HG02623 (cell line): ENCODE results near the gene KIF6.
"Not testable (repeated sequence)": the region's sequence is repeated elsewhere in the genome, so short reads cannot be mapped to it uniquely, and the experiment has no call there.

Experiments used
- ATAC-seq: cut with Tn5 transposase; IDR thresholded peaks from one replicate; pipeline ENCODE4 v1.9.1; 2021; ENCODE audit warnings: moderate library complexity; ENCODE audit not compliant: unreplicated experiment

The KIF6 gene

GRCh38 chr6:39723350-39723749 is 1.9 kb downstream of the KIF6 start:
- not testable (repeated sequence) for ATAC-seq

DNA sequence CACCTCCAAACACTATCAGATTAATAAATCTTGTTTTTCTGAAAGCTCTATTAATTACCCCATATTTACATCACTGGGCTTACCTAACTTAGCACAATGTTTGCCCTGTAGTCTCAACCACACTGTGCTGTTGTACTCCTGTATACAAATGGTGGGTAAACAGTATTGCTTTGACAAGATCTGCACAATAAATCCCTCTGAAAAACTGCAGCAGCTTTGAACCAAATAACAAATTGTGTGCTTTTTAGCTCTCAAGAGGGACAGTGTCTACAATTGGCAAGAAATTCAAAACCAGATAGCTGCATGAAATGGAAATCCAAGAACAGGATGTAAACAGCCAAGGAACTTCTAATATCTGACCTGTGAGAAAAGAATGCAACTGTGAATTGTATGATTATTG is 10.4 kb downstream of the KIF6 start:
- ATAC-seq = no peak

- no peak for ATAC-seq
These were observed 17.1 kb downstream of the KIF6 start for GRCh38 chr6:39707962-39708683.

DNA sequence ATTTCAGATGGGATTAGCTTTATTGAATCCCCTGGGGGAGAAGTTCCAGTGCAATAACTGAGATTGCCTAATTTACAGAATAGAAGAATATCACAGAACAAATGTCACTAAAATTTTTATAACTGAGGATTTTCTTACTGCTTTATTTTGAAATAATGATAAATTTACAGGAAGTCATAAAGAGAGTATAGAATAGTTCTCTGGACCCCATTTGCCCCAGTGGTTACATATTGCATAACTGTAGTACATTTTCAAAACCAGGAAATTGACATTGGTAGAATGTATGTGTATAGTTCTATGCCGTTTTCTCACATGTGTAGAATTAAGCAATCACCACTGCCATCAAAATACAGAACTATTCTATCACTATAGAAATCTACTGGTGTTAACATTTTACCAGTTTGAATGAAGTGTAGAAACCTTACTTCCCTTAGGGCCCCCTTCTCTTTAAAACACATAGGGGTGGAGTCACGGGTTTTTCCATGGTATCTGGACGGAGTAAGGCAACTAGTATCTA is 18.3 kb downstream of the KIF6 start:
- ATAC-seq = no peak

GRCh38 chr6:39702265-39702664 is 22.9 kb downstream of the KIF6 start:
- no peak for ATAC-seq

GRCh38 chr6:39700362-39700761 is 24.8 kb downstream of the KIF6 start:
- no peak for ATAC-seq

DNA sequence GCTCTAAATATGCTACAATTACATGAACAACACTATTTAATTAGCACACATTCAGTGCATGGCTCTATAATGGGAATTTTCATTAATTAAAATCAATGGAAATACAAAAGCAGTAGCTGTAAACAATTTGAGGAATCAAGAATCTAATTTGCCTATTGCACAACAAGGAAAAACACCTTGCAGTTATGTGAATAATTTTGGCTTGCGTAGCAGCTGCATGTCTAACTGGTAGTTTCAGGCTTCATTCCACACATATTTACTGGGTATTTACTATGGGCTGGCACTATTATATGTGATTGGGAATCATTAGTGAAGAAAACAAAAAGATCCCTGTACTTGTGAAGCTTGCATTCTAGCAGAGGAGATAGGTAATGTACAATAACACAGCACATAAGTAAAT is 26.4 kb downstream of the KIF6 start:
- no peak for ATAC-seq

GRCh38 chr6:39696986-39697788 is 28.0 kb downstream of the KIF6 start:
- ATAC-seq = no peak

- ATAC-seq = no peak
These were observed 29.8 kb downstream of the KIF6 start for GRCh38 chr6:39695447-39695846.

GRCh38 chr6:39693206-39693605 is 32.0 kb downstream of the KIF6 start:
- ATAC-seq = no peak

- ATAC-seq = no peak
These were observed 36.7 kb downstream of the KIF6 start for GRCh38 chr6:39688494-39688893.

GRCh38 chr6:39686976-39687375 is 38.2 kb downstream of the KIF6 start:
- no peak for ATAC-seq

DNA sequence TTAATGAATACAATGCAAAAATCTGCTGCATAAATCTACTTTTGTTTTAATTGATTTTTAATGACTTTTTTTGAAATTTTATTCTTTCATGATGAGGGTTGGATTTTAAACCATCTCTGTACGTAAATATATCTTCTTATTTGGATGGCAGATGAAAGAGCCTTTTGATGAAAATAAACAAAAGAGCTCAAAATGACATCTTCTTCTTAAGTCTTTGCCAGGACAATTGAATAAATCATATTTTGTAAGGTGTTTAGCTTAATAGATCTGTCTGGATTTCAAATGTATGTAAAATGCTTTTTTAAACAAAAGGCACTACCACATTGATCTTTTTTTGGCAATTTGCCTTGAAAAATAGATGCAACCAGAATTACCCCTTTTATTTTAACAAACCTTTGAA is 39.3 kb downstream of the KIF6 start:
- no peak for ATAC-seq

- ATAC-seq = no peak
These were observed 39.8 kb downstream of the KIF6 start for GRCh38 chr6:39685489-39685826.

- no peak for ATAC-seq
These were observed 40.3 kb downstream of the KIF6 start for GRCh38 chr6:39684790-39685488.

- ATAC-seq = no peak
These were observed 43.5 kb downstream of the KIF6 start for GRCh38 chr6:39681674-39682121.

DNA sequence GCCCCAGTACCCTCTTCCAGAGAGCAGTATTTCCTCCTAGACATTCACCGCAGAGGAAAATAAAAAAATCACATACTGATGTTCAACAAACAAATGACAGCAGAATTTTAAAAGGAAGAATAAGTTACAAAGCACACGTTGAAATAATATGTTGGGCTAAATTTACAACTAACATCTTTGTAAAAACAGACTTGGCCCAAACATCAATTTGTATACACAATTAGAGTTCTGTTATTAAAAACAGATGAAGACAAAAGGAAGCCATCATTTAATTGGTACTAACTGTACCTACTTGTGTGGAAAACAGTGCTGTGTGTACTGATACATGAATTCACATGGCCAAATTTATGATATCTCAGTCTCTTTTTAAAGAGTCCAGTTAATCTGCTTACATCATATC is 46.3 kb downstream of the KIF6 start:
- no peak for ATAC-seq

DNA sequence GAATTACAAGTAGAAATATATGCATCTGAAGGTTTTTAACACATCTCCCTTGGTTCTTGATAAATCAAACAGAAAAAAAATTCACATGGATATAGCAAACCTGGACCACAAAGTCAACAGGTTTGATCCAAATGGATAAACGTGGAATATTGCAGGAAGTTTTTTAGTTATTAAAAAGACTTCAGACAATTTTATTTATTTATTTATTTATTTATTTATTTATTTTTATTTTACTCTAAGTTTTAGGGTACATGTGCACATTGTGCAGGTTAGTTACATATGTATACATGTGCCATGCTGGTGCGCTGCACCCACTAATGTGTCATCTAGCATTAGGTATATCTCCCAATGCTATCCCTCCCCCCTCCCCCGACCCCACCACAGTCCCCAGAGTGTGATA is 47.9 kb downstream of the KIF6 start:
- ATAC-seq = not testable (repeated sequence)

DNA sequence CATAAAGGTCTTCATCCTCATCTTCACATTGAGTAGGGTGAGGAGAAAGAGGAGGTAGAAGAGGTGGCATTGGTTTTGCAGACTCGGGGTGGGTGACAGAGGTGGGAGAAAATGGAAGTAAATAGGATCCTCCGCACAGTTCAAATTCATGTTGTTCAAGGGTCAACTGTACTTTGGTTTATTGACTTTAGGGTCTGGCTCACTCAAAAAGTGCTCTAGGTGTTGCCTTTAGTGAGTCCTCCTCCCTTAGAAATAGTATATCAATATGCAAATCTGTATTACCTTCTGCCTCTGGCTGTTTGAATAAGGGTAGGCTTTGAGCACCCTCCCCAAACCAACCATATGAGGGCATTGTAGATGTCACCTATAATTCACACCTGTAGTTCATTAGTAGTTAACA is 54.7 kb downstream of the KIF6 start:
- ATAC-seq = no peak

DNA sequence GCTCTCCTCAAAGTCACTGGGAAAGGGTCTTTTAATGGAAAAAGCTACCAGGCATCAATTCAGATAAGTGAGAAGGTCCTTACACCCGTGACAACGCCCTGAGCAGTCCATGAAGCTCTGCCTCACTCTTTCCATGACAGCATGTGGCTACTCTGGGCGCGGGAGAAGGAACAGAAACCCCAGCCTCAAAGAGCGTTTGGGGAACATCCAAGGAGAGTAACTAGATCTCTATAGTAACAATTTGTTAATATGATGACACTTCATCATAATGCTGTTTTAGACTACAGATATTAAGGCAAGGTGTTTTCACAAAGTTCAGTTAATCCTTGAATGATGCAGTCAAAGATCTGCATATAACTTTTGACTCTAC is 55.2 kb downstream of the KIF6 start:
- ATAC-seq = no peak

DNA sequence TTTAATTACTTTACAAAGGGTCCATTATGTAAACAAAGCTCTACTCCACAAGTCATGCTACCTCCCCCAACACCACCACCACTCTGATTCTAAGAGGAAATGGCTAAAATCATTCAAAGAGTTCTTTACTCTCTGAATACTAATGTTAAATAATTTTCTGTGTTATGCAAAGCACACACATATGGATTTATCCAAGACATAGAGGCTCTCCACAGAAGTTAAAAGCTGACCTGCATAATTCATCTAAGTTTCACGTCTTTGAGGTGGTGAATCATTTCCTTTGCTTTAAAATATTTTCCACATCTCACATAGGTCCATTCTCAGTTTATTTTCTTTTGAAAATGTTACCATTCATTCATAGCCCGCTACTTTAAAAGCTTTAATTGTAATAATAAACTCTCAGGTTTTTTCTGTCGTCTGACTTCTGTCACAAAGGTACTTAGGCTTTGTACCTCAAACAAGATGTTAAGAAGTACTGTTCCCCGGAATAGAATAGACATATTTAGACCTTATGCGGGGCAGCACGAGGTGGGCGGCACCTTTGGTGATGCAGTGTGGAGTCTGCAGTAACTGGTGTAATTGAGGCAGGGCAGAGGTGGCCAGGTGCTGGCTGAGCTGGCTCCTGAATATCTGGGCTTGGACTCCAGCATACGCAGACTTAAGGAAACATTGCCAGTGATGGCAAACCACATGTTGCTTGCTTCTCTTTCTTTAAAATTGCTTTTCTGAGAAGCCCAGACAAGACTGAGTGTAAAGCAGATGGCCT is 55.8 kb downstream of the KIF6 start:
- no peak for ATAC-seq
